Tibial nerve (tissue), 3 donors: ENCODE results near the gene FLNA.

Source experiments
- EP300 ChIP-seq, 2 donors: sonication (generic); formaldehyde crosslinking; IDR thresholded peaks; one replicate each; pipeline ENCODE4 v1.6.1; 2017; ENCODE audit warnings: antibody characterized with exemption in 2 of 2, mild to moderate bottlenecking in 1 of 2
- POLR2A ChIP-seq, 2 donors: fragments of 450-650 bp; IDR thresholded peaks; one replicate each; pipeline ENCODE4 v1.6.1; 2017; ENCODE audit warnings: antibody characterized with exemption in 2 of 2, mild to moderate bottlenecking in 2 of 2, moderate library complexity in 2 of 2

DNA sequence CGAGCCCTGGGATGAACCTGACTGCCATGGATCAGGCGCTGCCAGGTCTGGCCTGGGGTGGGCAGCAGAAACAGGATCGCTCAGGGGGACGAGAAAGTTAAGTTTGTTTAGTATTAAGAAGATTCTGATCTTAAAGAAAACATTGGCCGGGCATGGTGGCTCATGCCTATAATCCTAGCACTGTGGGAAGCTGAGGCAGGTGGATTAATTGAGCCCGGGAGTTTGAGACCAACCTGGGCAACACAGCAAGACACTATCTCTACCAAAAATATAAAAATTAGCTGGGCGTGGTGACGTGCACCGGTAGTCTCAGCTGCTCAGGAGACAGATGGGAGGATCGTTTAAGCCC lies 696 bp upstream of the FLNA start:
- no peak for TF ChIP-seq POLR2A (IDR thresholded peaks at IDR 0.05)
- no peak for TF ChIP-seq EP300 (IDR thresholded peaks at IDR 0.05)
